D341Med (cell line): ENCODE measurements around the gene ATP5ME.

Source experiments
- DNase-seq: peaks from one replicate; pipeline ENCODE4 v3.0.0; 2012; ENCODE audit warnings: low spot score

ATP5ME gene

GRCh38 chr4:633976-634598 is 40.0 kb downstream of the ATP5ME start:
- peak; percentile 28 for DNase-seq

GRCh38 chr4:633406-633805 is 40.7 kb downstream of the ATP5ME start:
- DNase-seq: peak; percentile 20

- DNase-seq: no peak
Observed at GRCh38 chr4:632926-633325, 41.1 kb downstream of the ATP5ME start.

- DNase-seq: no peak
Observed at GRCh38 chr4:632196-632790, 41.8 kb downstream of the ATP5ME start.

GRCh38 chr4:630656-631055 is 43.4 kb downstream of the ATP5ME start:
- peak; percentile 21 for DNase-seq

- DNase-seq: peak; percentile 22
Observed at GRCh38 chr4:629915-630641, 44.0 kb downstream of the ATP5ME start.

- peak; percentile 25 for DNase-seq
Observed at GRCh38 chr4:629636-629914, 44.5 kb downstream of the ATP5ME start.

GRCh38 chr4:628821-629635 is 45.0 kb downstream of the ATP5ME start:
- peak; percentile 30 for DNase-seq

GRCh38 chr4:628311-628741 is 45.8 kb downstream of the ATP5ME start:
- DNase-seq: no peak

- peak; percentile 21 for DNase-seq
Observed at GRCh38 chr4:627347-628125, 46.5 kb downstream of the ATP5ME start.

- DNase-seq: peak; percentile 19
Observed at GRCh38 chr4:626201-627091, 47.6 kb downstream of the ATP5ME start.

- DNase-seq: no peak
Observed at GRCh38 chr4:625631-626161, 48.4 kb downstream of the ATP5ME start.

- DNase-seq: peak; percentile 39
Observed at GRCh38 chr4:624705-625590, 49.1 kb downstream of the ATP5ME start, which contains the start of gene PDE6B. Gene PDE6B, plus strand, starts transcription at chr4:625573. Its CDS starts 54 bp downstream, at chr4:625627.

GRCh38 chr4:623914-624566 is 50.0 kb downstream of the ATP5ME start:
- DNase-seq: peak; percentile 25

GRCh38 chr4:622996-623913 is 50.8 kb downstream of the ATP5ME start:
- DNase-seq: no peak
